Measurements from ENCODE around the gene KIF3B.

Gene KIF3B

DNA sequence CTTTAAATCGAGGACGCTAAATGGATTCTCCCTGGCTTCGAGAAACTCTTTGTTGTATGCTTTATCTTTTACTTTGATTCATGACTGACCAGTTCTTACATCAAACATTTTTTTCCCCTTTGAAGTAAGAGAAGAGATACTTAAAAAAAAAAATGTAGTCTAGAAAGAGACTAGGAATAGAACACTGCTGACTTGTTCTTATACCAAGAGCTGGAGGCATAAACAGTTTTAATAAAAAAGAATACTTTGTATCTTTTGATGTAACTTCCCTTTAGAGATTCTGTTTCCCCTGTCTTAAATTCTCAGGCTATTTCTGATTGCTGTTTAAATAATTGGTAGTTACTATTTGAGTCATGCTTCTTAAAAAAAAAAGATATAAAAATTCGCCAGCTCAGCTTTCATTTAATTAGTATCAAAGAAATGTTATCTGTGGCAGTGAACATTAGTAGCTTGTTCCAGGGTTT is 85.5 kb downstream of the KIF3B start:
- no peak for DNase-seq (ENCODE audit: extremely low spot score)
- no peak for TF ChIP-seq TARDBP (IDR thresholded peaks at IDR 0.05)
- no peak for TF ChIP-seq ARNT (IDR thresholded peaks at IDR 0.05)
- TF ChIP-seq, protein P1, sequence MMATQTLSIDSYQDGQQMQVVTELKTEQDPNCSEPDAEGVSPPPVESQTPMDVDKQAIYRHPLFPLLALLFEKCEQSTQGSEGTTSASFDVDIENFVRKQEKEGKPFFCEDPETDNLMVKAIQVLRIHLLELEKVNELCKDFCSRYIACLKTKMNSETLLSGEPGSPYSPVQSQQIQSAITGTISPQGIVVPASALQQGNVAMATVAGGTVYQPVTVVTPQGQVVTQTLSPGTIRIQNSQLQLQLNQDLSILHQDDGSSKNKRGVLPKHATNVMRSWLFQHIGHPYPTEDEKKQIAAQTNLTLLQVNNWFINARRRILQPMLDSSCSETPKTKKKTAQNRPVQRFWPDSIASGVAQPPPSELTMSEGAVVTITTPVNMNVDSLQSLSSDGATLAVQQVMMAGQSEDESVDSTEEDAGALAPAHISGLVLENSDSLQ (IDR thresholded peaks at IDR 0.05) = no peak
- no peak for TF ChIP-seq CTBP1 (IDR thresholded peaks at IDR 0.05; ENCODE audit: borderline replicate concordance)
- no peak for TF ChIP-seq LEF1 (IDR thresholded peaks at IDR 0.05; ENCODE audit: borderline replicate concordance)
- TF ChIP-seq FOXK2 (IDR thresholded peaks at IDR 0.05) = no peak
- TF ChIP-seq ELF4 (IDR thresholded peaks at IDR 0.05) = no peak
- no peak for TF ChIP-seq FOXA1 (IDR thresholded peaks at IDR 0.05)
- ChIA-PET CTCF (no interaction called here), POLR2A (interaction anchor here (0.6 to 0.7 kb wide), 2 partner anchors 94 to 678 kb away, joined by 3 to 5 read pairs; no protein-coding TSS in a partner anchor)

DNA sequence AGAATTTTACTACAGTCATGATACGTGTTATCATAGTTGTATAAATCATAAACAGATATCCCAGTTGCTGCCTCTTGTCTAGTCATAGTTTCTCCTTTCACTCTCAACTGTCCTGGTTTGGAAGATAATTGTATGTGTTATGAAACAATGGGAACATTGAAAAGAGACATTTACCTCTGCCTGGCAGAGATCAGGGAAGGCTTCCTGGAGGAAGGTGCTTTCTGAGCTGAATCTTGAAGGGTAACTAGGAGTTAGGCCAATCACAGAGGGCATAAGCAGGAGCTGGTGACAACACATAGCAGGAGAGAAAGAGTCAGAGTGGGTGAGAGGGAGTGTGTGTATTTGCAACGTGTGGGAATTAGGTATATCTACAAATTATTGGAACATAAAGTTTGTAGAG is 86.0 kb downstream of the KIF3B start:
- no peak for TF ChIP-seq BHLHE40 (IDR thresholded peaks at IDR 0.05; ENCODE audit: borderline replicate concordance)
- TF ChIP-seq TARDBP (IDR thresholded peaks at IDR 0.05) = no peak
- TF ChIP-seq ZNF384 (IDR thresholded peaks at IDR 0.05) = no peak
- TF ChIP-seq, protein P1 (IDR thresholded peaks at IDR 0.05) = no peak
- TF ChIP-seq ELF4 (IDR thresholded peaks at IDR 0.05) = no peak
- no peak for TF ChIP-seq HDGF (IDR thresholded peaks at IDR 0.05; ENCODE audit: borderline replicate concordance)
- no peak for TF ChIP-seq NFRKB (IDR thresholded peaks at IDR 0.05)
- TF ChIP-seq LEF1 (IDR thresholded peaks at IDR 0.05; ENCODE audit: borderline replicate concordance) = no peak
- no peak for TF ChIP-seq SP1 (IDR thresholded peaks at IDR 0.05)
- ChIA-PET POLR2A (interaction anchor here (0.6 to 0.7 kb wide), 2 partner anchors 93 to 679 kb away, joined by 3 to 5 read pairs; no protein-coding TSS in a partner anchor), CTCF (no interaction called here)
- no peak for DNase-seq (ENCODE audit: extremely low spot score)

DNA sequence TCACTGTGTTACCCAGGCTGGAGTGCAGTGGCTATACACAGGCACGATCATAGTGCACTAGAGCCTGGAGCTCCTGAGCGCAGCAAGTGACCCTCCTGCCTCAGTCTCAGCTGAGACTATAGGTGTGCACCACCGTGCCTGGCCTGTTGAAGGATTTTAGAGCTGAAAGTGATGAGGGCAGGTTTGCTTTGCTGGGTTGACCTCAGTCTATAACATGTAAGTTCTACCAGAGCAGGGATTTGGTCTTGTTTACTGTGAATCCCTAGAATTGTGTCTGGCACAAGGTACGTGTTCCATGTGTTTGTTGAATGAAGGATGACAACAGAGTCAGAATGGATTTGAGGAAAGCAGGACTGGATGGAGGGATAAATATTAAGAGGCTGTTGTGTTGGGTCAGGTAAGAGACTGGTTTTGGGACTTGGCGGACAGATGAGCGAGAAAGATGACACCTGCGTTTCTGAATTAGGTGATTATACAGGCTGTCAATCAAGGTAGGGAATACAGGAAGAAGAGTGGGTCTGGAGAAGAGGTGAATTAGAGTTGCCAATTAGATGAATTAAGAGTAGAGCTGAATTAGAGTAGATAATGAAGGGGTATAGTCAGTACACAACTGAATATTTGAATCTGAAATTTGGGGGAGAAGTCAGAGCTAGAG is 87.2 kb downstream of the KIF3B start:
- DNase-seq (ENCODE audit: extremely low spot score) = no peak
- ChIA-PET POLR2A (no interaction called here), CTCF (interaction anchor here (0.5 kb wide), 1 partner anchor 90 kb away, joined by 3 read pairs; no protein-coding TSS in a partner anchor)
- TF ChIP-seq TARDBP (IDR thresholded peaks at IDR 0.05) = no peak
- TF ChIP-seq, protein P1 (IDR thresholded peaks at IDR 0.05) = peak; percentile 86

DNA sequence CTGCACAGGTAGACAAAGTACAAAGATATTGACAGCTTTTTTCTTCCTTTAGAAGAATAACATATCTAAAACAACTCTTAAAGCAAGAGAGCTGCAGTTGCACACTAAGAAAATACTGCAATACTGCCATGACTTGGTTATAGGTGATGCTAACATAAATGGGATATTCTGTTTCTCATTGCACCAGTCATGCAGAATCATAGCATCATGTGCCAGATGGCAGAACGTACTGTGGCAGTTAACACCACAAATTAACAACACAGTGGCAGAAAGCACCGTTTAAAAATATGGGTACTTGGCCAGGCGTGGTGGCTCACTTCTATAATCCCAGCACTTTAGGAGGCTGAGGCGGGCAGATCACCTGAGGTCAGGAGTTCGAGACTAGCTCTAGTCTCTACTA is 88.1 kb downstream of the KIF3B start:
- ChIA-PET POLR2A (no interaction called here), CTCF (no interaction called here)
- no peak for DNase-seq (ENCODE audit: extremely low spot score)
- TF ChIP-seq ELF4 (IDR thresholded peaks at IDR 0.05) (no peak), ZNF384 (IDR thresholded peaks at IDR 0.05) (no peak), FOXK2 (IDR thresholded peaks at IDR 0.05) (no peak), CTBP1 (IDR thresholded peaks at IDR 0.05; ENCODE audit: borderline replicate concordance) (no peak), FOXM1 (IDR thresholded peaks at IDR 0.05; ENCODE audit: borderline replicate concordance) (no peak), SP1 (IDR thresholded peaks at IDR 0.05) (no peak), FOXA1 (IDR thresholded peaks at IDR 0.05) (no peak), LEF1 (IDR thresholded peaks at IDR 0.05; ENCODE audit: borderline replicate concordance) (no peak)
- TF ChIP-seq, protein P1 (IDR thresholded peaks at IDR 0.05) = no peak

DNA sequence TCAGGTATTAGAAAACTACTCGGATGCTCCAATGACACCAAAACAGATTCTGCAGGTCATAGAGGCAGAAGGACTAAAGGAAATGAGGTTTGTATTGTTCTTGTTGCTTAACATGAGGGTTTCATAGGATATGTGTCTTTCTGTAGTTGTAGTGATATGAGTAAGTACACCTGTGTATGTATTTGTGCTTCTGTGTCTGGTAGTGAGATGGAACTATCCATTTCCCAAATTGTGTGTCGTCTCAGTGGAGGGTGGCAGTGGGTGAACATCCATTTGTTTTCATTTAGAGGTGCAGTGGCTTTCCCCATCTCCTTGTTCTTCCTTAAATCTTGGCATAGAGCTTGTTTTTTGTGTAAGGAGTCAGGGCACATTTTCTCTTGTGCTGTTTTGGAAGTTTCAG is 88.9 kb downstream of the KIF3B start:
- POLR2A ChIA-PET = no interaction called here
- no peak for DNase-seq (ENCODE audit: extremely low spot score)
- CTCF ChIA-PET = no interaction called here
- TF ChIP-seq ZNF384 (IDR thresholded peaks at IDR 0.05) = no peak
- TF ChIP-seq TARDBP (IDR thresholded peaks at IDR 0.05) = no peak
- TF ChIP-seq NFRKB (IDR thresholded peaks at IDR 0.05) = no peak
- no peak for TF ChIP-seq HDGF (IDR thresholded peaks at IDR 0.05; ENCODE audit: borderline replicate concordance)
- no peak for TF ChIP-seq FOXA1 (IDR thresholded peaks at IDR 0.05)
- TF ChIP-seq FOXK2 (IDR thresholded peaks at IDR 0.05) = no peak
- no peak for TF ChIP-seq L3MBTL2 (conservative IDR thresholded peaks at IDR 0.05)
- TF ChIP-seq CTBP1 (IDR thresholded peaks at IDR 0.05; ENCODE audit: borderline replicate concordance) = no peak
- TF ChIP-seq, protein P1 (IDR thresholded peaks at IDR 0.05) = no peak
- TF ChIP-seq BHLHE40 (IDR thresholded peaks at IDR 0.05; ENCODE audit: borderline replicate concordance) = no peak

DNA sequence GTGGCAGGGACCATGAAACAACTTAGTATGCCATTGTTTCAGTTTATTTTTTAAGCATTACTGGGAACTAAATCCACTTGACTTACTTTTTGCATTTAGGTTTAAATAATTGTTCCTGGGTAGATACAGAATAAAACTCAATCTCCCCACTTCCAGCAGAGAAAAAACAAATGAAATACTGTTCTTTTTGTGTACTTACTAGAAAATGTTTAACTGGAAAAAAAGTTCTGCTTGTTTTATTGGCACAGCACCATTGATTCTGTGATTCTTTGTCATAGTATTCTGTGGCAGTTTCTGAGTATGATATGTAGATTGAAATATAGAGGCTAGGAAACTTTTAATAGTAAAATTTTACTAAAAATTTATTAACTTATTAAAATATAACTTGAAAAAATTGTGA is 90.9 kb downstream of the KIF3B start:
- TF ChIP-seq HDGF (IDR thresholded peaks at IDR 0.05; ENCODE audit: borderline replicate concordance) (no peak), FOXM1 (IDR thresholded peaks at IDR 0.05; ENCODE audit: borderline replicate concordance) (no peak)

More for the DNA sequence above, 90.9 kb downstream of the KIF3B start:
- POLR2A ChIA-PET = interaction anchor here (0.9 kb wide), 1 partner anchor 11 kb away, joined by 4 read pairs; the partner anchor contains the start of gene ASXL1
- CTCF ChIA-PET = no interaction called here
- DNase-seq (ENCODE audit: extremely low spot score) = no peak

Measured in HEK293T (cell line).